H54 (cell line): ENCODE measurements around the gene XPC.

Source experiments
- DNase-seq: peaks from one replicate; pipeline ENCODE4 v3.0.0; 2011; ENCODE audit warnings: low spot score, mixed read lengths; ENCODE audit not compliant: insufficient read length
- FAIRE-seq: peaks from 3 replicates; lab custom pipeline; 2011; peaks lifted over from hg19 to GRCh38; lab: Jason Lieb, UNC
- POLR2A ChIP-seq: IDR thresholded peaks from 2 replicates; pipeline ENCODE4 v1.6.1; 2011; ENCODE audit warnings: low read depth, mild to moderate bottlenecking, low read length

The XPC gene

DNA sequence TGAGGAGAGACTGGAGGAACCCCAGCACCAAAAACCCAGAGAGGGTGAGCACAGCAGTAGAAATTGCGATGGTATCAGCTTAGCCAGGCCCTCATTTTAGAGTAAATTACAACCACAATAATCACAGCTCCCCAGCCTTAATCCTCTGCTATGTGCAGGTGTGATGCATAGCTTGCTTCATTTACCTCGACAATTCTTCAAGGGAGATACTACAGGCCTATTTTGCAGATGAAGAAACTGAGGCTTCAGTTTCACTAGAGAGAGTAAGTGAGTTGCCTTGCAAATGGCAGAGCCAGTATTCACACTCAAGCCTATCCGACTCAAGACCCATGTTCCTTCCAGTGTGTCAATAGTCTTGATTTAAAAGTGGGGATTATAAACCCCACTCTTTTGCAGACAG lies 33.6 kb upstream of the XPC start:
- TF ChIP-seq POLR2A = no peak
- DNase-seq = no peak

GRCh38 chr3:14211621-14212020 lies 33.2 kb upstream of the XPC start:
- FAIRE-seq (no peak), DNase-seq (no peak)
- TF ChIP-seq POLR2A = no peak

More for the DNA sequence above, 33.6 kb upstream of the XPC start:
- FAIRE-seq = no peak

DNA sequence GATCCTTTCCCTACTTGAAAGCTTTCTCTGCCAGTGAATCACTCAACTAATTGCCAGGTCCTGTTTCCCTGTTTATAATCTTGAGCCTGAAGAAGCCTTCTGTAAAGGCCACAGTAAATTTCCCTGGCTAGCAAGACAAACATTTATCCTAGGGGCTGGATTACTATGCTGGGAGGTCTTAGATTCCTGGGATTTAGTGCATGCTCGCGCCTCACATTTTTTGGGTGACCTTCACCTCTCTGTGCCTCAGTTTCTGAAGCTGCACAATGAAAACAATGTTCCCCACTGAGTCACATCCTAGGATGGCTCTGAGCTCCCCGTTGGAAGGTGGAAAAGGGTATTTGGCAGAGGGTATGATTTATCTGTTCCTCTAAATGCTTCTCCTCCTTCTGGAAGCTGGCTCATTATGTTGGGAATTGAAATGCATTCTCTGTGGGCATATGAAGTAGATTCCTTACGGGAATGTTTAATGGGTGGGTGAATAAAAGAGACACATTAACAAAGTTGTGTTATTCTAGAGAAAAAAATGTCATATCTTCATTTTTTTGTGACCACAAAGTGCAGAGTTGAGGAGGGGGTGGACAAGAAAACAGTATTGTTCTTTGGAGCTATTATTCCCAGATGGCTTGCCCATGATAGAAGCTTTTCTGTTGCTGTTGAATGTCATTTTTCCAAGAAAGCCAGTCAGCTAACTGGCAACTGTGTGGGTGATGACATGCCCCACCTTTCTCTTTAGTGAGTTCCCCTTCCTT lies 32.6 kb upstream of the XPC start:
- FAIRE-seq (no peak), DNase-seq (no peak)
- TF ChIP-seq POLR2A = no peak

- FAIRE-seq (no peak), DNase-seq (no peak)
- no peak for TF ChIP-seq POLR2A
Measured at GRCh38 chr3:14210290-14210688, 31.9 kb upstream of the XPC start.

- no peak for TF ChIP-seq POLR2A
- FAIRE-seq (no peak), DNase-seq (no peak)
Measured at GRCh38 chr3:14209581-14210289, 31.3 kb upstream of the XPC start.

DNA sequence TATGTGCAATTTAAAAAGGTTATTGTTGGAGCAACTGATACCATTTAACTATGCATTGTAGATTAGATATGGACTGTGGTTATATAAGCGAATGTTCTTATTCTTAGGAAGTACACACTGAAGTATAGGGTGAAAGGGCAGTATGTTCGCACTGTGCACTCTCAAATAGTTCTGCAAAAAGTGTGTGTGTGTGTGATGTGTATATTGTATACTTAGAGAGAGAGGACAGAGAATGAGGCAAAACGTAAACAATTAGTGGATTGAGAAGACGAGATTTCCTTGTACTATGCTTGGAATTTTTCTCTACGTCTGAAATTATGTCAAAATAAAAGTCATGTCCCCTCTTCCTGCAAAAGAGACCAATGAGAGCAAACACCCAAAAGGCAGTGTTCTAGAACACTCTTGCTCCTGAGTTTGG lies 30.6 kb upstream of the XPC start:
- DNase-seq = no peak
- FAIRE-seq = no peak
- TF ChIP-seq POLR2A = no peak

- DNase-seq = no peak
- FAIRE-seq = no peak
- no peak for TF ChIP-seq POLR2A
Measured at GRCh38 chr3:14208168-14208567, 29.8 kb upstream of the XPC start.

DNA sequence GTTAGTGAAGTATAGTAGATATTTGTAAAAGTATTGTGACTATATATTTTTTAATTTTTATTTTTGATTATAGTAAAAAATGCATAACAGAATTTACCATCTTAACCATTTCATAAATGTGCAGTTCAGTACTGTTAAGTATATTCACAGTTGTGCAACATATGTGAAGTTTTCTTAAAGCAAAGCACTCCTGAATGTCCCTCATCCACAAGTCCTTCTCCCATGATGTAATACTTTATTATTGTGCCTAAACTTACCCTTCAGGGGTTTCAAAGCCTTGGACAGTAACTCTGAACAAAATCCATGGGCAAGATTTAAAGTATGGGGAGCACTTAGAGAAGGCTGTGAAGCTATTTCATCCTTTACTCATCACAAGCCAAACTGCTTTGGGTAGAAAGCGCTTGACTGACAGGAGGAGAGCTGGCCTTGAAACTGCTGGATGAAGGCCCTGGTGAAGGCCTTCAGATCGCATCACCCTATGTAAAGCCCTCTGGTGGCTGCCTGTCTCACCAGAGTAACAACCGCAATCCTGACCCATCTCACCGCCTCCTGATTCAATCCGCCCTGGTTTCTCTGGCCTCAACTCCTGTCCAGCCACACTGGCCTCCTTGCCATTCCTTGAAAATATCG lies 28.3 kb upstream of the XPC start:
- DNase-seq (no peak), FAIRE-seq (no peak)
- no peak for TF ChIP-seq POLR2A

- no peak for FAIRE-seq
- TF ChIP-seq POLR2A = no peak
- no peak for DNase-seq
Measured at GRCh38 chr3:14204515-14205284, 26.3 kb upstream of the XPC start.

GRCh38 chr3:14203521-14204079 lies 25.2 kb upstream of the XPC start:
- TF ChIP-seq POLR2A = no peak
- DNase-seq = peak; percentile 51
- FAIRE-seq = peak; percentile 57

GRCh38 chr3:14202874-14203520 lies 24.6 kb upstream of the XPC start:
- no peak for TF ChIP-seq POLR2A
- DNase-seq (no peak), FAIRE-seq (no peak)

DNA sequence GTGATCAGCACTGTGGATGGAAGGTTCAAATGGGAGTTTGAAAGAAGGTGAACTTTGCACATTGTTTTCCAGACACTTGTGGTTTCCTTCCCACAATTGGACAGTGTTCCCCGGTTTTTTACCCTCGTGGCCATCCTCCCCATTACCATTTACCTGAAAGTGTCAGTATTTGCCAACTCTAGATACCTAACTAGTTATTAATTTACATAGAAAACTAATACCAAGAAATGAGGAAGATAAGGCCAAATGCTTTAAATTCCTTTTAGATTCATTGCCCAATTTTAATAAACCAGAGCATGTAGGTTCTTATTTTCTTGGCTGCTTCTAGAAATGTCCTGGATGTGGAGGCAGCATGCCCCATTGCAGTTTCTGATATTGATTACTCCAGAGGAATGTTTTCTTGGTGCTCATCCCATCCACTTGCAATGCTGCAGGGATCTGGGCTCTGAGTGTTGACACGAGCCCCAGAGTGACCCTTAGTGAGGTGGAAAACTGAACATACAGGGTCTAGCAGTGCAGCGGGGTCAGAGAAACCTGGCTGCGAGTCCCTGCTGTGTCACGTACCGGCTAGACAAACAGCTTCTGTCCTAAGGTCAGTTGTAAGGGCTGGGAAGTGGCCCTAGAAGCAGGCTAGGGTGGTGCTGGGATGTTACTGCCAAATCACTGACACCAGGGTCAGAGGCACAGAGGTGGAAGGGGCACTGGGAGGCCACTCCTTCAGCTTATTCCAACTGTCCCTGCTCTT lies 23.7 kb upstream of the XPC start:
- TF ChIP-seq POLR2A = no peak
- DNase-seq (no peak), FAIRE-seq (no peak)
